Uterus (tissue), 2 donors: ENCODE data around the gene CDK15.

Experiments
- POLR2A ChIP-seq, 2 donors: fragments of 450-650 bp; IDR thresholded peaks; one replicate each; pipeline ENCODE4 v1.6.1; 2016; ENCODE audit warnings: antibody characterized with exemption in 2 of 2, mild to moderate bottlenecking in 1 of 2, moderate library complexity in 1 of 2
- TF ChIP-seq, protein P1 (sequence below), 4 experiments: fragments of 200-600 bp in 2 of 4; fragments of 450-650 bp in 2 of 4; sonication (generic) in 2 of 4; IDR thresholded peaks; one replicate each; pipeline ENCODE4 v1.5.1; 2016 to 2019; ENCODE audit warnings: antibody characterized with exemption in 4 of 4, mild to moderate bottlenecking in 2 of 4, moderate library complexity in 1 of 4

- no peak for TF ChIP-seq POLR2A (IDR thresholded peaks at IDR 0.05)
- TF ChIP-seq, protein P1, sequence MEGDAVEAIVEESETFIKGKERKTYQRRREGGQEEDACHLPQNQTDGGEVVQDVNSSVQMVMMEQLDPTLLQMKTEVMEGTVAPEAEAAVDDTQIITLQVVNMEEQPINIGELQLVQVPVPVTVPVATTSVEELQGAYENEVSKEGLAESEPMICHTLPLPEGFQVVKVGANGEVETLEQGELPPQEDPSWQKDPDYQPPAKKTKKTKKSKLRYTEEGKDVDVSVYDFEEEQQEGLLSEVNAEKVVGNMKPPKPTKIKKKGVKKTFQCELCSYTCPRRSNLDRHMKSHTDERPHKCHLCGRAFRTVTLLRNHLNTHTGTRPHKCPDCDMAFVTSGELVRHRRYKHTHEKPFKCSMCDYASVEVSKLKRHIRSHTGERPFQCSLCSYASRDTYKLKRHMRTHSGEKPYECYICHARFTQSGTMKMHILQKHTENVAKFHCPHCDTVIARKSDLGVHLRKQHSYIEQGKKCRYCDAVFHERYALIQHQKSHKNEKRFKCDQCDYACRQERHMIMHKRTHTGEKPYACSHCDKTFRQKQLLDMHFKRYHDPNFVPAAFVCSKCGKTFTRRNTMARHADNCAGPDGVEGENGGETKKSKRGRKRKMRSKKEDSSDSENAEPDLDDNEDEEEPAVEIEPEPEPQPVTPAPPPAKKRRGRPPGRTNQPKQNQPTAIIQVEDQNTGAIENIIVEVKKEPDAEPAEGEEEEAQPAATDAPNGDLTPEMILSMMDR (IDR thresholded peaks at IDR 0.05) = no peak
Measured at GRCh38 chr2:201928363-201928762, 122.0 kb downstream of the CDK15 start.
